ENCODE measurements around the gene CCDC192. TPM values are rescaled to one million over a fixed set of nuclear protein-coding genes. Genes with fewer than 3 reads are reported as not detected.
"Not testable (repeated sequence)": the region's sequence is repeated elsewhere in the genome, so short reads cannot be mapped to it uniquely, and the experiment has no call there.

The CCDC192 gene
- total RNA-seq, 4 donors from 2014 or later, result not detected

DNA sequence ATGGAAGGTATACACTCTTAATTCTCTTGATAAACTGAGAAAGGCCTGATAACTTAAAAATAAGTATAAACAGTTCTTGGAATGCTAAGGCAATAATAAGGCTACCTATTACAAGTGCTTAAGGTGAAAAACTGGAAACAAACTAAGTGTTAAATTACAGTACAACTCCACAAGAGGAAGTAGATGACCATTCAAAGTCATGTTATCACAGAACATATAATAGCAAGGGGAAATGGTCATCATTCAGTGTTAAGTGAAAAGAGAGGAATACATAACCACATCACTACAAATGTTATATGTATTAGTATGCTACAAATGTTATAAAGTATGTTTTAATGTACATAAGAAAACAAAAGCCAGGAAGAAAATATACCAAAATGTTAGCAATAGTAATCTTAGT lies 135.9 kb downstream of the CCDC192 start:
- no peak for DNase-seq (ENCODE audit: low spot score in 2 of 2)
- TF ChIP-seq, protein P1, sequence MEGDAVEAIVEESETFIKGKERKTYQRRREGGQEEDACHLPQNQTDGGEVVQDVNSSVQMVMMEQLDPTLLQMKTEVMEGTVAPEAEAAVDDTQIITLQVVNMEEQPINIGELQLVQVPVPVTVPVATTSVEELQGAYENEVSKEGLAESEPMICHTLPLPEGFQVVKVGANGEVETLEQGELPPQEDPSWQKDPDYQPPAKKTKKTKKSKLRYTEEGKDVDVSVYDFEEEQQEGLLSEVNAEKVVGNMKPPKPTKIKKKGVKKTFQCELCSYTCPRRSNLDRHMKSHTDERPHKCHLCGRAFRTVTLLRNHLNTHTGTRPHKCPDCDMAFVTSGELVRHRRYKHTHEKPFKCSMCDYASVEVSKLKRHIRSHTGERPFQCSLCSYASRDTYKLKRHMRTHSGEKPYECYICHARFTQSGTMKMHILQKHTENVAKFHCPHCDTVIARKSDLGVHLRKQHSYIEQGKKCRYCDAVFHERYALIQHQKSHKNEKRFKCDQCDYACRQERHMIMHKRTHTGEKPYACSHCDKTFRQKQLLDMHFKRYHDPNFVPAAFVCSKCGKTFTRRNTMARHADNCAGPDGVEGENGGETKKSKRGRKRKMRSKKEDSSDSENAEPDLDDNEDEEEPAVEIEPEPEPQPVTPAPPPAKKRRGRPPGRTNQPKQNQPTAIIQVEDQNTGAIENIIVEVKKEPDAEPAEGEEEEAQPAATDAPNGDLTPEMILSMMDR (IDR thresholded peaks at IDR 0.05), result no peak
- intact Hi-C loops (cut with DNase I; ENCODE audit: low total_unique reads), result no loop called here
- no peak overlapping the region for H3K4me3 ChIP-seq (ENCODE audit: low read depth, poor library complexity, severe bottlenecking)

DNA sequence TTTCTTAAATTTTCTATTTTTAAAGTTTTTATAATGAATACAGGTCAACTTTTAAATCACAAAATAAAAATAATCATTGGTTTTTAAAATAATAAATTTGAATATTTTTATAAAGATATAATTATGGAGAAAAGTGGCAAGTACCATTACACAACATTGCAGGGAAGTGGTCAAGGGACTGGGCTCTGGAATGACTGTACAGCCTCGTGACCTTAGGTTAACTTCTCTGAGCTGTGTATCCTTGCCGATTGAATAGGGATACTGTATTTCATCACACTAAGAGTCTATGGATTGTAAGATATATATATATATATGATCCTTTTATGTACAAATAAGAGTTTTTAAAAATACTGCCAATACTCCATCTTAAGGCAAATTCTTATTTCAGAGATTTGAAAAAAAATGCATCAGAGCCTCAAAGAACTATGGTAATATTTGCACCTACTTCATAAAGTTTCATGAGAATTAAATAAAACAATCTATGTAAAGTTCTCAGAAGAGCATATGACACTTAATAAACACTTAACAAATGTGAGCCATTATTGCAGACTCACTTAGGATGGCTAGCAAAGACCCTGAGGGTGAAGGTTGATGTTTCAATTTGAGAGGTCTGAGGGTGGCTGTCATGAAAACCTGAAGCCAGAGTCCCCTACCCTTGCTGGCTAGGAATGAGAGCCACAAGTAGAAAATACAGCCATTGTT lies 136.5 kb downstream of the CCDC192 start:
- 68 to 69% methylated on average over 2 of the region's 2 CpGs for WGBS, 2 donors
- TF ChIP-seq, protein P1 (IDR thresholded peaks at IDR 0.05), result no peak
- no peak for TF ChIP-seq POLR2A (IDR thresholded peaks at IDR 0.05)
- no peak for DNase-seq (ENCODE audit: low spot score in 2 of 2)
- no peak overlapping the region for H3K4me3 ChIP-seq (ENCODE audit: low read depth, poor library complexity, severe bottlenecking)
- intact Hi-C loops (cut with DNase I; ENCODE audit: low total_unique reads), result no loop called here

DNA sequence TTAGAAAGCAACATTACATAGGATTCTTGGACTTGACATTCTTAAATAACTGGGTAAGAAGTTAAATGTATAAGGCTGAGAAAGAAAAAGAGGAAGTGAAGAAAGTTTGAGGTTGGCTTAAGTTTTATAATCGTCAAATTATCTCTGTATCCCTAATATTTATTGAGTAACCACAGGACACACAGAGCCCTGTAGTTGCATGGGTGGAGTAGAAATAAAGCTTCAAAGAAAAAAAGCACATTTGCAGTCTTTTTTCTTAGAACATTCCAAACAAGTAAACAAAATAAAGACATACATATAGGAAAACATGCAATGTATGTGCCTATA lies 137.0 kb downstream of the CCDC192 start:
- no peak overlapping the region for H3K4me3 ChIP-seq (ENCODE audit: low read depth, poor library complexity, severe bottlenecking)
- intact Hi-C loops (cut with DNase I; ENCODE audit: low total_unique reads), result no loop called here
- TF ChIP-seq, protein P1 (IDR thresholded peaks at IDR 0.05), result no peak
- no peak for TF ChIP-seq POLR2A (IDR thresholded peaks at IDR 0.05)
- WGBS, 2 donors, result 71 to 76% methylated on average over 1 of the region's 1 CpG
- no peak for DNase-seq (ENCODE audit: low spot score in 2 of 2)

DNA sequence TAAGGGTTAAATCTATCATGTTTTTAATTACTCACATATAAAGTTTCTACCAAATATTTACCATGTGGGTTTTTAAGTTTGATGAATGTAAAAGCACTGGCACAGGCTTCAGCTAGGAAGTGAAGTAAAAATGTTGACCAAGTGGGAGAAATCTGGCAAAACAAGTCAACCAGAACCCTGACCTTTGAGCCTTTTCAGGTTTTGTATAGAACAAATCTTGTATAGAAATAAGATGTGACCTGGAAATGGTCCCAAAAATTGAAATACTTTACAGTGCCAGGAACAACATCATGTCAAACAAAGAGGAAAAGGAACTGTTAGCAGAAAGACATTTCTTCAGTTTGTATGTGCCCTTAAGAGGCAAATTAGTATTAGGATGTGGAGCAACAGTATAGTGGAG lies 137.6 kb downstream of the CCDC192 start:
- no peak for DNase-seq (ENCODE audit: low spot score in 2 of 2)
- intact Hi-C loops (cut with DNase I; ENCODE audit: low total_unique reads), result no loop called here
- H3K4me3 ChIP-seq (ENCODE audit: low read depth, poor library complexity, severe bottlenecking), result no peak overlapping the region
- no peak for TF ChIP-seq POLR2A (IDR thresholded peaks at IDR 0.05)
- TF ChIP-seq, protein P1 (IDR thresholded peaks at IDR 0.05), result no peak

DNA sequence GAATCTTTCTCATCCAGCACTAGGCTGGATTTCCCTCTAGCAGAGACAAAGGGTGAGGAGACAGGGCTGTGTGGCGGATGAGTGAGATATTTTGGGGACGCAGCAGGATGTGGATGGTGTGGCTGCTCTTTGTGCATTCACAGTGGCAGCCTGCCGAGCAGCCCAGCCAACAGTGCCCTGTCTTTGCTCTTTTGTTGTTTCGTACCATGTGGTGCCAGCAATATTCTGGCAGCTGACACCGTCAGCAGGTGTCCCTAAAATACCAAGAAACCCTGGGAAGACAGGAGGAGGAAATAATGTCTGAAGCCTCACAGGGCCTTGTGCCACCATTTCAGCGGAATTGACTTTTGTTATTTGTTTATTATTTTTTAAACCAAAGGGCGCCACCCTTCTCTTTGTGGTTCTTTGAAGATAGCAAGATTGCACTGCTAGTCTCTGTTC lies 141.4 kb downstream of the CCDC192 start:
- no peak overlapping the region for H3K4me3 ChIP-seq (ENCODE audit: low read depth, poor library complexity, severe bottlenecking)
- DNase-seq (ENCODE audit: low spot score in 2 of 2), result no peak
- WGBS, 2 donors, result 63 to 70% methylated on average over 7 of the region's 7 CpGs
- intact Hi-C loops (cut with DNase I; ENCODE audit: low total_unique reads), result no loop called here
- TF ChIP-seq, protein P1 (IDR thresholded peaks at IDR 0.05), result no peak
- TF ChIP-seq POLR2A (IDR thresholded peaks at IDR 0.05), result no peak

DNA sequence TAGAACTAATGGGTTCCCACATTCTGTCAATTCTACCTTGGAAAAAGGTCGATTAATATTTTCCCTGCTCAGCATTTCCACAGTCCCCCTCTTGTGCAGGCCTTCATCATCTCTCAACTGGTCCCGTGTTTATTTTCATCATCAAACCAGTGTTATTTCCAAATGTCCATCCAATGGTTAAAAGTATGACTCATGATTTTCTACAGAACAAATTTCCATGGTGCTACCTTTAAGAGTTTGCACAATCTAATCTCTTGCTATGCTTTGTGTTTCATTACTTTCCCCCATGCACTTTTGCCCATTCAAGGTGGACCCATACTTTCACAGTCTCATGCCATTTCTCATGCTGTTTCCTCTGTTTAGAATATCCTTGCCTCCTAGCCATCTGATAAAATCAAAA lies 143.7 kb downstream of the CCDC192 start:
- H3K4me3 ChIP-seq (ENCODE audit: low read depth, poor library complexity, severe bottlenecking), result no peak overlapping the region
- DNase-seq (ENCODE audit: low spot score in 2 of 2), result no peak
- intact Hi-C loops (cut with DNase I; ENCODE audit: low total_unique reads), result no loop called here
- WGBS, 2 donors, result 94 to 99% methylated on average over 2 of the region's 2 CpGs
- no peak for TF ChIP-seq POLR2A (IDR thresholded peaks at IDR 0.05)
- TF ChIP-seq, protein P1 (IDR thresholded peaks at IDR 0.05), result no peak

DNA sequence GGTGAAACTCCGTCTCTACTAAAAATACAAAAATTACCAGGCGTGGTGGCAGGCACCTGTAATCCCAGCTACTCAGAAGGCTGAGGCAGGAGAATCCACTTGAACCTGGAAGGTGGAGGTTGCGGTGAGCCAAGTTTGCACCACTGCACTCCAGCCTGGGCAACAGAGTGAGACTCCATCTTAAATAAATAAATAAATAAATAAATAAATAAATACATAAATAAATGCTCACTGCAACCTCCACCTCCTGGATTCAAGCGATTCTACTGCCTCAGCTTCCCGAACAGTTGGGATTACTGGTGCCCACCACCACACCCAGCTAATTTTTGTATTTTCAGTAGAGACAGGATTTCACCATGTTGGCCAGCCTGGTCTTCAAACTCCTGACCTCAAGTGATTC lies 144.4 kb downstream of the CCDC192 start:
- intact Hi-C loops (cut with DNase I; ENCODE audit: low total_unique reads); DNase-seq (ENCODE audit: low spot score in 2 of 2); H3K4me3 ChIP-seq (ENCODE audit: low read depth, poor library complexity, severe bottlenecking): not testable (repeated sequence)
- WGBS, 2 donors, result 98% methylated on average over 5 of the region's 5 CpGs
